ENCODE results near the gene EFCC1.

Gene EFCC1

GRCh38 chr3:129054605-129055104 is 53.6 kb downstream of the EFCC1 start:
- H3K4me1 ChIP-seq (ENCODE audit: low read length), result peaks cover 23% of the 10 kb centered on the region
- no peak overlapping the region for H2AFZ ChIP-seq (ENCODE audit: low read length)
- no peaks in the 10 kb centered on the region for H3K9me3 ChIP-seq (replicated peaks; ENCODE audit: insufficient read depth, low read length)
- no peak for TF ChIP-seq EZH2phosphoT487 (IDR thresholded peaks at IDR 0.05; ENCODE audit: low read length)
- no peak for TF ChIP-seq EZH2 (optimal IDR thresholded peaks at IDR 0.05; ENCODE audit: low read depth, low read length)
- TF ChIP-seq CTCF (IDR thresholded peaks at IDR 0.05; ENCODE audit: low read length), result no peak
- no peaks in the 10 kb centered on the region for H4K20me1 ChIP-seq (ENCODE audit: insufficient read depth, low read length)
- no peaks in the 10 kb centered on the region for H3K36me3 ChIP-seq (replicated peaks; ENCODE audit: insufficient read depth, low read length)
- no peak overlapping the region for H3K4me2 ChIP-seq (ENCODE audit: low read depth, low read length)
- no peak overlapping the region for H3K9ac ChIP-seq (ENCODE audit: low read length)
- DNase-seq, result no peak
- H3F3A ChIP-seq (ENCODE audit: insufficient read depth, low read length), result peaks cover 14% of the 10 kb centered on the region
- no peaks in the 10 kb centered on the region for H3K27me3 ChIP-seq (replicated peaks; ENCODE audit: insufficient read depth, low read length)
- H3K4me3 ChIP-seq (ENCODE audit: low read length), result no peak overlapping the region
- H3K79me2 ChIP-seq (ENCODE audit: low read length), result no peaks in the 10 kb centered on the region
- H3K27ac ChIP-seq (ENCODE audit: low read length), result no peak overlapping the region
- no peaks in the 10 kb centered on the region for H3K9me2 ChIP-seq (replicated peaks; ENCODE audit: insufficient read depth, low read length)

GRCh38 chr3:129056451-129057173 is 55.5 kb downstream of the EFCC1 start:
- Histone ChIP-seq H4K20me1 (ENCODE audit: insufficient read depth, low read length) (no peaks in the 10 kb centered on the region), H3K9me3 (replicated peaks; ENCODE audit: insufficient read depth, low read length) (no peaks in the 10 kb centered on the region), H3F3A (ENCODE audit: insufficient read depth, low read length) (peaks cover 14% of the 10 kb centered on the region), H3K27me3 (replicated peaks; ENCODE audit: insufficient read depth, low read length) (no peaks in the 10 kb centered on the region), H3K4me2 (ENCODE audit: low read depth, low read length) (no peak overlapping the region), H3K27ac (ENCODE audit: low read length) (no peak overlapping the region), H3K79me2 (ENCODE audit: low read length) (no peaks in the 10 kb centered on the region), H3K4me3 (ENCODE audit: low read length) (no peak overlapping the region), H3K36me3 (replicated peaks; ENCODE audit: insufficient read depth, low read length) (no peaks in the 10 kb centered on the region), H3K4me1 (ENCODE audit: low read length) (peaks cover 28% of the 10 kb centered on the region), H2AFZ (ENCODE audit: low read length) (no peak overlapping the region), H3K9ac (ENCODE audit: low read length) (no peak overlapping the region), H3K9me2 (replicated peaks; ENCODE audit: insufficient read depth, low read length) (no peaks in the 10 kb centered on the region)
- DNase-seq, result no peak
- TF ChIP-seq EZH2phosphoT487 (IDR thresholded peaks at IDR 0.05; ENCODE audit: low read length), result no peak
- TF ChIP-seq CTCF (IDR thresholded peaks at IDR 0.05; ENCODE audit: low read length), result no peak
- TF ChIP-seq EZH2 (optimal IDR thresholded peaks at IDR 0.05; ENCODE audit: low read depth, low read length), result no peak

- no peak for DNase-seq
- Histone ChIP-seq H3K9me3 (replicated peaks; ENCODE audit: insufficient read depth, low read length) (no peaks in the 10 kb centered on the region), H3F3A (ENCODE audit: insufficient read depth, low read length) (peaks cover 14% of the 10 kb centered on the region), H3K36me3 (replicated peaks; ENCODE audit: insufficient read depth, low read length) (no peaks in the 10 kb centered on the region), H3K79me2 (ENCODE audit: low read length) (no peaks in the 10 kb centered on the region), H3K4me2 (ENCODE audit: low read depth, low read length) (no peak overlapping the region), H3K27me3 (replicated peaks; ENCODE audit: insufficient read depth, low read length) (no peaks in the 10 kb centered on the region), H3K4me3 (ENCODE audit: low read length) (no peak overlapping the region), H3K4me1 (ENCODE audit: low read length) (peaks cover 28% of the 10 kb centered on the region), H2AFZ (ENCODE audit: low read length) (no peak overlapping the region), H3K9ac (ENCODE audit: low read length) (no peak overlapping the region), H3K9me2 (replicated peaks; ENCODE audit: insufficient read depth, low read length) (no peaks in the 10 kb centered on the region), H4K20me1 (ENCODE audit: insufficient read depth, low read length) (no peaks in the 10 kb centered on the region), H3K27ac (ENCODE audit: low read length) (no peak overlapping the region)
- TF ChIP-seq EZH2 (optimal IDR thresholded peaks at IDR 0.05; ENCODE audit: low read depth, low read length) (no peak), EZH2phosphoT487 (IDR thresholded peaks at IDR 0.05; ENCODE audit: low read length) (no peak), CTCF (IDR thresholded peaks at IDR 0.05; ENCODE audit: low read length) (no peak)
These were observed 56.1 kb downstream of the EFCC1 start for GRCh38 chr3:129057249-129057648.
